Astrocyte (in vitro differentiated cells and primary cell): ENCODE measurements around the gene ZC3H4. TPM values are rescaled to one million over a fixed set of nuclear protein-coding genes. Genes with fewer than 3 reads are reported as not detected.

ENCODE experiments used
- DNase-seq: peaks from one replicate; pipeline ENCODE4 v3.0.0-alpha.2; 2010; ENCODE audit warnings: low read depth
- FAIRE-seq: peaks from 2 replicates; lab custom pipeline; 2011; peaks lifted over from hg19 to GRCh38; lab: Jason Lieb, UNC
- H2AFZ ChIP-seq: 2 replicates; pipeline ENCODE4 v1.6.0; 2012; ENCODE audit warnings: low read depth, low read length, inconsistent platforms
- H3K27ac ChIP-seq: 2 replicates; pipeline ENCODE4 v1.5.1; 2011; ENCODE audit warnings: low read depth, low read length, inconsistent platforms
- H3K27me3 ChIP-seq: 2 replicates; pipeline ENCODE4 v1.6.0; 2011; ENCODE audit warnings: low read length, inconsistent platforms; ENCODE audit not compliant: insufficient read depth
- H3K36me3 ChIP-seq: 2 replicates; pipeline ENCODE4 v1.5.1; 2011; ENCODE audit warnings: low read length, inconsistent platforms; ENCODE audit not compliant: insufficient read depth
- H3K4me1 ChIP-seq: 2 replicates; pipeline ENCODE4 v1.5.1; 2011; ENCODE audit warnings: low read length, inconsistent platforms; ENCODE audit not compliant: insufficient read depth
- H3K4me2 ChIP-seq: 2 replicates; pipeline ENCODE4 v1.6.0; 2012; ENCODE audit warnings: low read length, inconsistent platforms
- H3K4me3 ChIP-seq: 2 replicates; pipeline ENCODE4 v1.5.1; 2011; ENCODE audit warnings: low read depth, mild to moderate bottlenecking, low read length, inconsistent platforms; ENCODE audit not compliant: insufficient read depth
- H3K79me2 ChIP-seq: 2 replicates; pipeline ENCODE4 v1.6.0; 2012; ENCODE audit warnings: mild to moderate bottlenecking, low read length, inconsistent platforms; ENCODE audit not compliant: insufficient read depth
- H3K9ac ChIP-seq: 2 replicates; pipeline ENCODE4 v1.6.0; 2012; ENCODE audit warnings: mild to moderate bottlenecking, low read length, inconsistent platforms
- H3K9me3 ChIP-seq: 2 replicates; pipeline ENCODE4 v1.5.1; 2012; ENCODE audit warnings: low read depth, mild to moderate bottlenecking, low read length, inconsistent platforms; ENCODE audit not compliant: insufficient read depth
- H4K20me1 ChIP-seq: 2 replicates; pipeline ENCODE4 v1.6.0; 2012; ENCODE audit warnings: low read length, inconsistent platforms; ENCODE audit not compliant: insufficient read depth
- H3K27ac Mint-ChIP-seq: one replicate; pipeline ENCODE4 v1.8.0; 2021; ENCODE audit warnings: mild to moderate bottlenecking, mixed read lengths; ENCODE audit not compliant: unreplicated experiment
- H3K27me3 Mint-ChIP-seq: one replicate; pipeline ENCODE4 v1.8.0; 2021; ENCODE audit warnings: low read depth, mixed read lengths; ENCODE audit not compliant: unreplicated experiment
- H3K36me3 Mint-ChIP-seq: one replicate; pipeline ENCODE4 v1.8.0; 2021; ENCODE audit warnings: low read depth, mixed read lengths; ENCODE audit not compliant: unreplicated experiment
- H3K4me1 Mint-ChIP-seq: one replicate; pipeline ENCODE4 v1.8.0; 2021; ENCODE audit warnings: low read depth, mixed read lengths; ENCODE audit not compliant: unreplicated experiment
- H3K4me3 Mint-ChIP-seq: one replicate; pipeline ENCODE4 v1.8.0; 2021; ENCODE audit warnings: mild to moderate bottlenecking, moderate library complexity, mixed read lengths; ENCODE audit not compliant: unreplicated experiment
- H3K9me3 Mint-ChIP-seq: one replicate; pipeline ENCODE4 v1.8.0; 2021; ENCODE audit warnings: mild to moderate bottlenecking, mixed read lengths; ENCODE audit not compliant: unreplicated experiment
- CTCF ChIP-seq: IDR thresholded peaks from 2 replicates; pipeline ENCODE4 v1.5.1; 2011; ENCODE audit warnings: low read depth, mild to moderate bottlenecking, inconsistent platforms, low read length, moderate library complexity; ENCODE audit not compliant: insufficient read depth
- EZH2 ChIP-seq: IDR thresholded peaks from 2 replicates; pipeline ENCODE4 v1.6.1; 2012; ENCODE audit warnings: mild to moderate bottlenecking, low read length, inconsistent platforms; ENCODE audit not compliant: insufficient read depth
- total RNA-seq: library from RNA; stranded (reverse); gene quantifications from 2 replicates; pipeline ENCODE4 v1.2.1, GENCODE V29; 2021

Gene ZC3H4
- total RNA-seq, 1 donor from 2014 or later: 42.3 TPM

- Histone ChIP-seq H3K9me3 (no peaks in the 10 kb centered on the region), H3K4me2 (no peak overlapping the region), H2AFZ (no peak overlapping the region), H3K79me2 (peaks cover 55% of the 10 kb centered on the region), H3K4me1 (peaks cover 13% of the 10 kb centered on the region), H4K20me1 (peaks cover 66% of the 10 kb centered on the region), H3K9ac (no peak overlapping the region), H3K36me3 (peaks cover 43% of the 10 kb centered on the region), H3K4me3 (no peak overlapping the region), H3K27ac (no peak overlapping the region), H3K27me3 (no peaks in the 10 kb centered on the region)
- H3K36me3 Mint-ChIP-seq: peaks cover 18% of the 10 kb centered on the region
- DNase-seq: no peak
- FAIRE-seq: no peak
- peaks cover 12% of the 10 kb centered on the region for H3K4me1 Mint-ChIP-seq
- H3K27me3 Mint-ChIP-seq: no peaks in the 10 kb centered on the region
- no peak overlapping the region for H3K4me3 Mint-ChIP-seq
- no peak overlapping the region for H3K27ac Mint-ChIP-seq
- H3K9me3 Mint-ChIP-seq: no peaks in the 10 kb centered on the region
- TF ChIP-seq EZH2 (no peak), CTCF (no peak)
These were observed 39.1 kb upstream of the ZC3H4 start for GRCh38 chr19:47152632-47153031.

GRCh38 chr19:47152205-47152604 lies 38.6 kb upstream of the ZC3H4 start:
- peaks cover 61% of the 10 kb centered on the region for H4K20me1 ChIP-seq
- H3K79me2 ChIP-seq: peaks cover 56% of the 10 kb centered on the region
- no peaks in the 10 kb centered on the region for H3K9me3 Mint-ChIP-seq
- H3K27ac ChIP-seq: no peak overlapping the region
- H3K4me2 ChIP-seq: no peak overlapping the region
- H3K4me3 ChIP-seq: no peak overlapping the region
- peaks cover 9% of the 10 kb centered on the region for H3K4me1 ChIP-seq
- H2AFZ ChIP-seq: no peak overlapping the region
- H3K9me3 ChIP-seq: no peaks in the 10 kb centered on the region
- peaks cover 43% of the 10 kb centered on the region for H3K36me3 ChIP-seq
- peaks cover 8% of the 10 kb centered on the region for H3K4me1 Mint-ChIP-seq
- H3K27me3 ChIP-seq: no peaks in the 10 kb centered on the region
- H3K27ac Mint-ChIP-seq: no peak overlapping the region
- peaks cover 18% of the 10 kb centered on the region for H3K36me3 Mint-ChIP-seq
- FAIRE-seq (no peak), DNase-seq (no peak)
- no peak overlapping the region for H3K4me3 Mint-ChIP-seq
- H3K9ac ChIP-seq: no peak overlapping the region
- no peaks in the 10 kb centered on the region for H3K27me3 Mint-ChIP-seq
- no peak for TF ChIP-seq EZH2
- TF ChIP-seq CTCF: no peak

GRCh38 chr19:47151627-47152026 lies 38.1 kb upstream of the ZC3H4 start:
- Histone ChIP-seq H4K20me1 (peaks cover 56% of the 10 kb centered on the region), H3K27me3 (no peaks in the 10 kb centered on the region), H3K27ac (no peak overlapping the region), H3K9me3 (no peaks in the 10 kb centered on the region), H3K4me1 (peaks cover 3% of the 10 kb centered on the region), H3K79me2 (peaks cover 62% of the 10 kb centered on the region), H3K4me3 (no peak overlapping the region), H3K9ac (no peak overlapping the region), H3K4me2 (no peak overlapping the region), H3K36me3 (peaks cover 47% of the 10 kb centered on the region), H2AFZ (no peak overlapping the region)
- no peak overlapping the region for H3K4me3 Mint-ChIP-seq
- H3K27me3 Mint-ChIP-seq: no peaks in the 10 kb centered on the region
- TF ChIP-seq EZH2: no peak
- TF ChIP-seq CTCF: no peak
- DNase-seq (no peak), FAIRE-seq (no peak)
- H3K4me1 Mint-ChIP-seq: peaks cover 3% of the 10 kb centered on the region
- no peak overlapping the region for H3K27ac Mint-ChIP-seq
- H3K9me3 Mint-ChIP-seq: no peaks in the 10 kb centered on the region
- peaks cover 19% of the 10 kb centered on the region for H3K36me3 Mint-ChIP-seq
